HG02981 (cell line): ENCODE results near the gene YEATS2.

Experiments used
- ATAC-seq: cut with Tn5 transposase; IDR thresholded peaks from one replicate; pipeline ENCODE4 v1.9.1; 2021; ENCODE audit warnings: mild to moderate bottlenecking, moderate library complexity; ENCODE audit not compliant: unreplicated experiment

The YEATS2 gene

GRCh38 chr3:183828538-183828870 lies 130.9 kb downstream of the YEATS2 start:
- ATAC-seq: no peak

DNA sequence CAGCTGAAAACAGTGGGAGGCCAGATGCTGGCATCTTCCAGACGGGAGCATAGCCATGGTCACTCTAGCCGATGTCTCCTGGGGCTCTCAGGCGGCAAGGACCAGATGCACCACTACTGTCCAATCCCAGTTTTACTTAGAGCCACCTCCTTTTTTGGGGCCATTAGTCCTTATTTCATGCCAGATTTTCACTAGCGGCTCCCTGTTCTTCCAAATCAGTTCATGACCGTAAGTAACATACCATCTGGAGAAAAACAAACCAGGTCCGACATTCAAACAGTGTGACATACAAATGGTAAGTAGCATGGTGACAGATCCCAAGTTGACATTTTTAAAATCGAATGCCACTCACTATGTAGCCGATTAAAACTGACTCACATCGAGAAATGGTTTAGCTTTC lies 131.9 kb downstream of the YEATS2 start:
- ATAC-seq: no peak

GRCh38 chr3:183830187-183830586 lies 132.6 kb downstream of the YEATS2 start:
- no peak for ATAC-seq

GRCh38 chr3:183833516-183833915 lies 135.9 kb downstream of the YEATS2 start:
- no peak for ATAC-seq

DNA sequence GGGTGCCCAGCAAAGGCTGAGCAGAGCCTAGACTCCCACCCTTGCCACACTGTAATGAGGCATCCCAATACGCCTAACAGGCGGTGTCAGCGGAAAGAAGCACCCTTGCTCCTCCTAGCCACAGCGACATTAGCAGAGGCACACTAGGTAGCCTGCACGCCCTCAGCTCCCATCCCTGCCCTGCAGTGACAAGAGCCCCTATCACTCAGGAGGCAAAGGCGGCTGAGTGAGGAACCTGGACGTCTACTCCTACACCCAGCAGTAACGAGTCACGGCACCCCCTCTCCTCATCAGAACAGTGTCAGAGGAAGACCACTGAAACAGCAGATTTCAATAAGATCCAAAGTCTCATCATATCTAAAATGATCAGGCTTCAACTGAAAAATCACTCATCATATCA lies 139.8 kb downstream of the YEATS2 start:
- no peak for ATAC-seq

DNA sequence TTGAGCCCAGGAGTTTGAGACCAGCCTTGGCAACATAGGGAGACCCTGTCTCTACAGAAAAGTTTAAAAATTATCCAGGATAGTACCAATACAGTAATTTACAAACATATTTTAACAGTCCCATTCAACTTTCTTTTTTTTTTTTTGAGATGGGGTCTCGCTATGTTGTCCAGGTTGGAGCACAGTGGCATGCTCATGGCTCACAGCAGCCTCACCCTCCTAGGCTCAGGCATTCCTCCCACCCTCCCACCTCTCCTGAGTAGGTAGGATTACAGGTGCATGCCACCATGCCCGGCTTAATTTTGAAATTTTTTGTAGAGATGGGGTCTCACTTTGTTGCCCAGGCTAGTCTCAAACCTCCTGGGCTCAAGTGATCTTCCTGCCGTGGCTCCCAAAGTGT lies 140.3 kb downstream of the YEATS2 start:
- no peak for ATAC-seq

- no peak for ATAC-seq
These were observed 142.2 kb downstream of the YEATS2 start for GRCh38 chr3:183839751-183840150.

DNA sequence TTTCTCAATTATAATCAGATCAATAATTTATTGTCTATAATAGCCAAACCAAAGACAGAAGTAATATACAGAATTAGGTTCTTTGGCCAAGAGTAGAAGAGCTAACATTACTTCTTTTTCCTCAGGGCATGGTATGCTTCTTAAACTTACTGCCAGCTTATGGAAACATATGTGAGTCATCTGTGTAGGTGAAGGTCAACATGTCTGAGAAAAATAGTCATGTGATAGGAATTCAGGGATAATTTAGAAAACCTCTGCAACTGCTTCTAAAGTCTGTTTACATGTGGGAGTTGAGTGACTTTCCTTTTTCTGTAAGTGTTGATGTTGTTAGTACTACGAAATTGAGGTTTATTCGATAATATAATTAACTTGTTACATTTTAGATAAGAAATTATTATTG lies 147.0 kb downstream of the YEATS2 start:
- ATAC-seq: no peak

DNA sequence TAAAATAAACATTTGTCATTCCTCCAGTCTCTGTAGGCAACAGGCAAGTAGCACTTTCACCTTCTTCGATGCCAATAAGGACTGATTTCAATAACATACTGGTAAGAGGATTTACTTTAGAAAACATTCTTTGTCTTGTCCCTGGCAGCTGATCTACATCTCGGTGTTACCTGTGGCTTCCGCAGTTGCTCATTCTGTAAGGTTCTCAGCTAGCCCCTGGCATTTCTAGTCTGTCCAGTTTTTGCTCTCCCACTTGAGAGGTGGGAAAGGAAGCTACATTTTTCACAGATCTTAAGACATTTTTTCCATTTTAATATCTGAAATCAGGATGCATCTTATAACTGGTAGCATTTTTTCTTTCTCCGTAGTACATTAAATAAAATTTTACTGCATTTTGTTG lies 147.5 kb downstream of the YEATS2 start:
- ATAC-seq: no peak

- no peak for ATAC-seq
These were observed 148.2 kb downstream of the YEATS2 start for GRCh38 chr3:183845608-183846288.

DNA sequence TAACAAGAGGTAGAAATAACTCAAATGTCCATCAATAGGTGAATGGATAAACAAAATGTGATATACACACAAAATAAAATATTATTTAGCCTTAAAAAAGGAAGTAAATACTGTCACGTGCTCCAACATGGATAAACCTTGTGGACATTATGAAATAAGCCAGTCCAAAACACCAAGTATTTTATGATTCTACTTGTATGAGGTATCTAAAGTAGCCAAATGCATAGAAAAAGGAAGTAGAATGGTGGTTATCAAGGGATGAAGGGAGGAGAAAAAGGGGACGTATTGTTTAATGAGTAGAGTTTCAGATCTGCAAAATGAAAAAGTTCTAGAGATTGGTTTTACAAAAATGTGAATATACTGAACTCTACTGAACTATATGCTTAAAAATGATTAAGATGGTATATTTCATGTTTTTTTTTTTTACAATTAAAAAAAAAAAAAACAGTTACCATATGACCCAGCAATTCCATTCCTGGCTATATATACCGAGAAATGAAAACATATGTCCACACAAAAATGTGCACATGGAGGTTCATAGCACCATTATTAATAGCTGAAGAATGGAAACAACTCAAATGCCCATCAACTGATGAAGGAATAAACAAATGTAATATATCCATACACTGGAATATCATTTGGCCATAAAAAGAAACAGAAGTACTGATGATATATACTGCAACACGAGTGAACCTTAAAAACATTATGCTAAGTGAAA lies 156.9 kb downstream of the YEATS2 start:
- no peak for ATAC-seq

- no peak for ATAC-seq
These were observed 160.3 kb downstream of the YEATS2 start for GRCh38 chr3:183857863-183858262.
